K562 (cell line): ENCODE data around the gene KLC1. TPM values are rescaled to one million over a fixed set of nuclear protein-coding genes. Genes with fewer than 3 reads are reported as not detected.

Experiments
- MEIS2 ChIP-seq: fragments of 450-650 bp; IDR thresholded peaks from 2 replicates; pipeline ENCODE4 v1.6.1; 2014; ENCODE audit warnings: mild to moderate bottlenecking; ENCODE audit not compliant: partially characterized antibody
- MYNN ChIP-seq, 2 experiments: sonication (generic); formaldehyde crosslinking in 1 of 2; IDR thresholded peaks; 2 replicates each; pipeline versions ENCODE4 v1.5.0 to v1.6.1; 2016 to 2020; ENCODE audit warnings: antibody characterized with exemption in 1 of 2, missing genetic modification reagents in 1 of 2
- ZC3H8 ChIP-seq: fragments of 450-650 bp; IDR thresholded peaks from 2 replicates; pipeline ENCODE4 v1.6.1; 2017
- ZNF175 ChIP-seq: fragments of 200-800 bp; sonication (Bioruptor generic); IDR thresholded peaks from 2 replicates; pipeline ENCODE4 v1.6.1; 2016; ENCODE audit warnings: low read depth, mild to moderate bottlenecking, missing genetic modification characterization, missing compliant biosample characterization
- polyA plus RNA-seq, 8 experiments: library from polyadenylated mRNA; depleted of rRNA in 4 of 8; stranded (reverse) in 5 of 8; unstranded in 3 of 8; fragments of >200 nt; fragmentation: Nextera tagmentation in 2 of 8; fragmentation: Illumina TruSeq in 1 of 8; extraction: Ambion mirVana in 2 of 8; extraction: Trizol in 1 of 8; gene quantifications; 2 replicates each; pipeline versions ENCODE4 v1.2.1 to v1.2.3, GENCODE V29; 2011 to 2014; ENCODE audit warnings: inconsistent platforms in 1 of 8, missing spikeins in 1 of 8
- total RNA-seq, 7 experiments: library from RNA; depleted of rRNA in 6 of 7; stranded (reverse); fragments of >200 nt in 6 of 7; fragmentation: Illumina TruSeq in 2 of 7; extraction: Trizol in 2 of 7; gene quantifications; 2 replicates each; pipeline versions ENCODE4 v1.2.1 to v1.2.3, GENCODE V29; 2011 to 2021; ENCODE audit warnings: low replicate concordance in 1 of 7
- TF ChIP-seq, protein P1 (sequence below): sonication (generic); formaldehyde crosslinking; IDR thresholded peaks from 2 replicates; pipeline ENCODE4 v1.8.0; 2023; ENCODE audit warnings: missing genetic modification reagents, mild to moderate bottlenecking, borderline replicate concordance
- TF ChIP-seq, protein P2 (sequence below): fragments of 450-650 bp; conservative IDR thresholded peaks from 2 replicates; pipeline ENCODE4 v1.6.1; 2016; ENCODE audit warnings: missing genetic modification characterization, low read depth, mild to moderate bottlenecking, missing compliant biosample characterization, moderate library complexity
- TF ChIP-seq, protein P3 (sequence below): sonication (generic); formaldehyde crosslinking; IDR thresholded peaks from 2 replicates; pipeline ENCODE4 v1.5.0; 2020; ENCODE audit warnings: missing genetic modification reagents
- TF ChIP-seq, protein P4 (sequence below): fragments of 450-650 bp; IDR thresholded peaks from 2 replicates; pipeline ENCODE4 v1.6.1; 2018; ENCODE audit warnings: mild to moderate bottlenecking, low read depth; ENCODE audit not compliant: partially characterized antibody

KLC1 gene
- total and polyA plus RNA-seq, 9 of the 15 experiments (the other 6 are each of a cell fraction or from before 2014, with no cell fraction given) = 4.9 to 134 (median 54.8) TPM

DNA sequence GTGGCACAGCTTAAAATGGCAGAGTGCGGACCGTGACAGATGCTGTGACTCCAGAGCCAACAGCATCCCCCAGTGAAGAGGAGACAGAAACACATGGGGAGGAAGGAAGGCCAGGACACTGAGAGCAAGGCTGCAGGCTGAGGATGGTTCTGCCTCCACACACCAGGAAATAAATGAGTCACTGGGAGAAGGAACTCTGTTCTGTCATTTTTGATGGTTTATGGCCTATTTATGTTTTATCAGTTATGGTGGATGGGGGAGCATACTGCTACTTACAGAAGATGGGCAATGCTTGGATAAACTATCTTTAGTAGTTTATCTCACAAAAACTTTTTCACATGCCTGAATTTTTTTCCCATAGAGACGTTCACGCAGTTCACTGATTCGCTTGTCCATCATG lies 120.4 kb downstream of the KLC1 start (continued):
- TF ChIP-seq, protein P1, sequence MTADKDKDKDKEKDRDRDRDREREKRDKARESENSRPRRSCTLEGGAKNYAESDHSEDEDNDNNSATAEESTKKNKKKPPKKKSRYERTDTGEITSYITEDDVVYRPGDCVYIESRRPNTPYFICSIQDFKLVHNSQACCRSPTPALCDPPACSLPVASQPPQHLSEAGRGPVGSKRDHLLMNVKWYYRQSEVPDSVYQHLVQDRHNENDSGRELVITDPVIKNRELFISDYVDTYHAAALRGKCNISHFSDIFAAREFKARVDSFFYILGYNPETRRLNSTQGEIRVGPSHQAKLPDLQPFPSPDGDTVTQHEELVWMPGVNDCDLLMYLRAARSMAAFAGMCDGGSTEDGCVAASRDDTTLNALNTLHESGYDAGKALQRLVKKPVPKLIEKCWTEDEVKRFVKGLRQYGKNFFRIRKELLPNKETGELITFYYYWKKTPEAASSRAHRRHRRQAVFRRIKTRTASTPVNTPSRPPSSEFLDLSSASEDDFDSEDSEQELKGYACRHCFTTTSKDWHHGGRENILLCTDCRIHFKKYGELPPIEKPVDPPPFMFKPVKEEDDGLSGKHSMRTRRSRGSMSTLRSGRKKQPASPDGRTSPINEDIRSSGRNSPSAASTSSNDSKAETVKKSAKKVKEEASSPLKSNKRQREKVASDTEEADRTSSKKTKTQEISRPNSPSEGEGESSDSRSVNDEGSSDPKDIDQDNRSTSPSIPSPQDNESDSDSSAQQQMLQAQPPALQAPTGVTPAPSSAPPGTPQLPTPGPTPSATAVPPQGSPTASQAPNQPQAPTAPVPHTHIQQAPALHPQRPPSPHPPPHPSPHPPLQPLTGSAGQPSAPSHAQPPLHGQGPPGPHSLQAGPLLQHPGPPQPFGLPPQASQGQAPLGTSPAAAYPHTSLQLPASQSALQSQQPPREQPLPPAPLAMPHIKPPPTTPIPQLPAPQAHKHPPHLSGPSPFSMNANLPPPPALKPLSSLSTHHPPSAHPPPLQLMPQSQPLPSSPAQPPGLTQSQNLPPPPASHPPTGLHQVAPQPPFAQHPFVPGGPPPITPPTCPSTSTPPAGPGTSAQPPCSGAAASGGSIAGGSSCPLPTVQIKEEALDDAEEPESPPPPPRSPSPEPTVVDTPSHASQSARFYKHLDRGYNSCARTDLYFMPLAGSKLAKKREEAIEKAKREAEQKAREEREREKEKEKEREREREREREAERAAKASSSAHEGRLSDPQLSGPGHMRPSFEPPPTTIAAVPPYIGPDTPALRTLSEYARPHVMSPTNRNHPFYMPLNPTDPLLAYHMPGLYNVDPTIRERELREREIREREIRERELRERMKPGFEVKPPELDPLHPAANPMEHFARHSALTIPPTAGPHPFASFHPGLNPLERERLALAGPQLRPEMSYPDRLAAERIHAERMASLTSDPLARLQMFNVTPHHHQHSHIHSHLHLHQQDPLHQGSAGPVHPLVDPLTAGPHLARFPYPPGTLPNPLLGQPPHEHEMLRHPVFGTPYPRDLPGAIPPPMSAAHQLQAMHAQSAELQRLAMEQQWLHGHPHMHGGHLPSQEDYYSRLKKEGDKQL (CRISPR knock-in tag) = no peak
- TF ChIP-seq ZC3H8 (no peak), MYNN (IDR thresholded peaks at IDR 0.05) (no peak), MYNN (CRISPR knock-in tag; IDR thresholded peaks at IDR 0.05) (no peak), MEIS2 (peak; percentile 65), ZNF175 (CRISPR knock-in tag) (no peak)
- TF ChIP-seq, protein P2, sequence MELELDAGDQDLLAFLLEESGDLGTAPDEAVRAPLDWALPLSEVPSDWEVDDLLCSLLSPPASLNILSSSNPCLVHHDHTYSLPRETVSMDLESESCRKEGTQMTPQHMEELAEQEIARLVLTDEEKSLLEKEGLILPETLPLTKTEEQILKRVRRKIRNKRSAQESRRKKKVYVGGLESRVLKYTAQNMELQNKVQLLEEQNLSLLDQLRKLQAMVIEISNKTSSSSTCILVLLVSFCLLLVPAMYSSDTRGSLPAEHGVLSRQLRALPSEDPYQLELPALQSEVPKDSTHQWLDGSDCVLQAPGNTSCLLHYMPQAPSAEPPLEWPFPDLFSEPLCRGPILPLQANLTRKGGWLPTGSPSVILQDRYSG (tag) = no peak
- TF ChIP-seq, protein P3, sequence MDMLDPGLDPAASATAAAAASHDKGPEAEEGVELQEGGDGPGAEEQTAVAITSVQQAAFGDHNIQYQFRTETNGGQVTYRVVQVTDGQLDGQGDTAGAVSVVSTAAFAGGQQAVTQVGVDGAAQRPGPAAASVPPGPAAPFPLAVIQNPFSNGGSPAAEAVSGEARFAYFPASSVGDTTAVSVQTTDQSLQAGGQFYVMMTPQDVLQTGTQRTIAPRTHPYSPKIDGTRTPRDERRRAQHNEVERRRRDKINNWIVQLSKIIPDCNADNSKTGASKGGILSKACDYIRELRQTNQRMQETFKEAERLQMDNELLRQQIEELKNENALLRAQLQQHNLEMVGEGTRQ = no peak
- TF ChIP-seq, protein P4, sequence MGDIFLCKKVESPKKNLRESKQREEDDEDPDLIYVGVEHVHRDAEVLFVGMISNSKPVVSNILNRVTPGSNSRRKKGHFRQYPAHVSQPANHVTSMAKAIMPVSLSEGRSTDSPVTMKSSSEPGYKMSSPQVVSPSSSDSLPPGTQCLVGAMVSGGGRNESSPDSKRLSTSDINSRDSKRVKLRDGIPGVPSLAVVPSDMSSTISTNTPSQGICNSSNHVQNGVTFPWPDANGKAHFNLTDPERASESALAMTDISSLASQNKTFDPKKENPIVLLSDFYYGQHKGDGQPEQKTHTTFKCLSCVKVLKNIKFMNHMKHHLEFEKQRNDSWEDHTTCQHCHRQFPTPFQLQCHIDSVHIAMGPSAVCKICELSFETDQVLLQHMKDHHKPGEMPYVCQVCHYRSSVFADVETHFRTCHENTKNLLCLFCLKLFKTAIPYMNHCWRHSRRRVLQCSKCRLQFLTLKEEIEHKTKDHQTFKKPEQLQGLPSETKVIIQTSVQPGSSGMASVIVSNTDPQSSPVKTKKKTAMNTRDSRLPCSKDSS = no peak
- TF ChIP-seq, all 486 proteins: peak for 4
